Natural killer cell (primary cell): ENCODE results near the gene CABCOCO1. TPM values are rescaled to one million over a fixed set of nuclear protein-coding genes. Genes with fewer than 3 reads are reported as not detected.

Experiments used
- ATAC-seq, 3 donors: fragments of 150-1000 bp in 2 of 3; fragments of 200-7000 bp in 1 of 3; cut with Tn5 transposase; 1 replicate in 1 of 3; 2 replicates in 2 of 3; pipeline ENCODE4 v1.10.0; 2021; ENCODE audit warnings: mild to moderate bottlenecking in 2 of 3, moderate library complexity in 2 of 3
- DNase-seq, 2 donors: peaks; one replicate each; pipeline versions ENCODE4 v3.0.0 to v3.0.0-alpha.2; 2013 to 2021; ENCODE audit warnings: mixed read lengths in 1 of 2
- H3K27ac ChIP-seq: one replicate; pipeline ENCODE4 v1.5.1; 2013; ENCODE audit warnings: mild to moderate bottlenecking, low read length
- H3K27me3 ChIP-seq: one replicate; pipeline ENCODE4 v1.6.1; 2013; ENCODE audit warnings: low read length; ENCODE audit not compliant: control insufficient read depth, insufficient read depth
- H3K36me3 ChIP-seq: one replicate; pipeline ENCODE4 v1.6.1; 2013; ENCODE audit warnings: low read length; ENCODE audit not compliant: control insufficient read depth, insufficient read depth
- H3K4me1 ChIP-seq: one replicate; pipeline ENCODE4 v1.6.1; 2013; ENCODE audit warnings: low read length; ENCODE audit not compliant: control insufficient read depth, insufficient read depth
- H3K4me3 ChIP-seq: one replicate; pipeline ENCODE4 v1.5.1; 2013; ENCODE audit warnings: low read length
- H3K9me3 ChIP-seq: one replicate; pipeline ENCODE4 v1.6.1; 2013; ENCODE audit warnings: low read length; ENCODE audit not compliant: control insufficient read depth, insufficient read depth
- H3K27ac Mint-ChIP-seq, 2 donors: one replicate each; pipeline ENCODE4 v1.8.0; 2022; ENCODE audit warnings: mild to moderate bottlenecking in 2 of 2, mixed read lengths in 2 of 2, moderate library complexity in 1 of 2
- H3K27me3 Mint-ChIP-seq, 2 donors: one replicate each; pipeline ENCODE4 v1.8.0; 2022; ENCODE audit warnings: low read depth in 2 of 2, mixed read lengths in 2 of 2
- H3K36me3 Mint-ChIP-seq: one replicate; pipeline ENCODE4 v1.8.0; 2022; ENCODE audit warnings: mixed read lengths
- H3K4me1 Mint-ChIP-seq, 2 donors: one replicate each; pipeline ENCODE4 v1.8.0; 2022; ENCODE audit warnings: mixed read lengths in 2 of 2
- H3K4me3 Mint-ChIP-seq: one replicate; pipeline ENCODE4 v1.8.0; 2022; ENCODE audit warnings: mild to moderate bottlenecking, moderate library complexity, mixed read lengths
- H3K9me3 Mint-ChIP-seq, 2 donors: one replicate each; pipeline ENCODE4 v1.8.0; 2022; ENCODE audit warnings: mixed read lengths in 2 of 2
- WGBS: methylation state at CpG from one replicate; pipeline ENCODE4 v1.1.7; 2013; ENCODE audit warnings: missing lambda C conversion rate; ENCODE audit not compliant: insufficient coverage; 5-methylcytosine and 5-hydroxymethylcytosine counted together
- intact Hi-C: fragments of 100-400 bp; cut with micrococcal nuclease; formaldehyde crosslinking; loops from one replicate; pipeline ENCODE4 v1.14.2; 2022
- total RNA-seq, 4 donors: library from RNA; stranded (reverse); fragments of 120-200 nt in 1 of 4; gene quantifications; one replicate each; pipeline versions ENCODE4 v1.2.3 to v1.2.4, GENCODE V29; 2013 to 2022
- TF ChIP-seq, protein P1 (sequence below): fragments of 200-600 bp; IDR thresholded peaks from one replicate; pipeline ENCODE4 v1.8.0; 2022; ENCODE audit warnings: antibody characterized with exemption

Gene CABCOCO1
- total RNA-seq, 3 donors from 2014 or later (not counting 1 experiment from before 2014, with no cell fraction given): not detected

DNA sequence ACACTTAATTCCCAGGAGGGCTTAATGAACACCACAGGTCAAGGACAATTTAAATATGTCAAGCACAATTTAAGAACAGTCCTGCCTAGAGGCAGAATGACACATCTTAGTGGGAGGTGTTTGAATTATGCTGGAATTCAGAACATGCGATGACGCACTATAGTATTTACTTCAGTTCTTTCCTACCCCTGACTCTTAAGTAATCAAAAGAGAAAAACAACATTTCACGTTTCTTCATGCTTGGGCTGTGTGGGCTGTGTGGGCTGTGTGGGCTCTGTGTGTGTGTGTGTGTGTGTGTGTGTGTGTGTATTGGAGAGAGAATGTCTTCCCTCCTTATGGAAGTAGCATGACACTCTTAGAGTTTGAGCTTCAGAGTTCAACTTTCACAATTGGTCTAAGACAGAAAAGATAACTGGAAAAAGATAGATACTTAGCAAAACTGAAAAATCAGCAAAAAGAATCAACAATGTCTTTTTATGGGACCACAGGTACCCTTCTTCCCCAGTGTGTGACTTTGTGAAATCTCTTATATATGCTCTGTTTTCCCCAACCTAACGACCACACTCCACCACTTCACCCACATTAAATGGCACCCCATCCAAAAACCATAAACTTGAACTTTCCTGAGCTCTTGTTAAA is 33.7 kb upstream of the CABCOCO1 start:
- H3K9me3 Mint-ChIP-seq: no peaks in the 10 kb centered on the region
- no peak overlapping the region for H3K27ac Mint-ChIP-seq
- WGBS: 78% methylated on average over 2 of the region's 4 CpGs
- H3K4me1 ChIP-seq: no peaks in the 10 kb centered on the region
- peaks cover under 1% of the 10 kb centered on the region in 2 donors for H3K4me1 Mint-ChIP-seq
- no peak overlapping the region for H3K4me3 ChIP-seq
- H3K36me3 ChIP-seq: no peaks in the 10 kb centered on the region
- no peaks in the 10 kb centered on the region for H3K36me3 Mint-ChIP-seq
- no peaks in the 10 kb centered on the region for H3K27me3 ChIP-seq
- TF ChIP-seq, protein P1, sequence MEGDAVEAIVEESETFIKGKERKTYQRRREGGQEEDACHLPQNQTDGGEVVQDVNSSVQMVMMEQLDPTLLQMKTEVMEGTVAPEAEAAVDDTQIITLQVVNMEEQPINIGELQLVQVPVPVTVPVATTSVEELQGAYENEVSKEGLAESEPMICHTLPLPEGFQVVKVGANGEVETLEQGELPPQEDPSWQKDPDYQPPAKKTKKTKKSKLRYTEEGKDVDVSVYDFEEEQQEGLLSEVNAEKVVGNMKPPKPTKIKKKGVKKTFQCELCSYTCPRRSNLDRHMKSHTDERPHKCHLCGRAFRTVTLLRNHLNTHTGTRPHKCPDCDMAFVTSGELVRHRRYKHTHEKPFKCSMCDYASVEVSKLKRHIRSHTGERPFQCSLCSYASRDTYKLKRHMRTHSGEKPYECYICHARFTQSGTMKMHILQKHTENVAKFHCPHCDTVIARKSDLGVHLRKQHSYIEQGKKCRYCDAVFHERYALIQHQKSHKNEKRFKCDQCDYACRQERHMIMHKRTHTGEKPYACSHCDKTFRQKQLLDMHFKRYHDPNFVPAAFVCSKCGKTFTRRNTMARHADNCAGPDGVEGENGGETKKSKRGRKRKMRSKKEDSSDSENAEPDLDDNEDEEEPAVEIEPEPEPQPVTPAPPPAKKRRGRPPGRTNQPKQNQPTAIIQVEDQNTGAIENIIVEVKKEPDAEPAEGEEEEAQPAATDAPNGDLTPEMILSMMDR: no peak
- intact Hi-C loops: no loop called here
- no peak overlapping the region for H3K4me3 Mint-ChIP-seq
- peaks cover 0 to 3% of the 10 kb centered on the region in 2 donors for H3K27me3 Mint-ChIP-seq
- DNase-seq: no peak
- H3K27ac ChIP-seq: no peak overlapping the region
- no peak for ATAC-seq
- H3K9me3 ChIP-seq: no peaks in the 10 kb centered on the region

DNA sequence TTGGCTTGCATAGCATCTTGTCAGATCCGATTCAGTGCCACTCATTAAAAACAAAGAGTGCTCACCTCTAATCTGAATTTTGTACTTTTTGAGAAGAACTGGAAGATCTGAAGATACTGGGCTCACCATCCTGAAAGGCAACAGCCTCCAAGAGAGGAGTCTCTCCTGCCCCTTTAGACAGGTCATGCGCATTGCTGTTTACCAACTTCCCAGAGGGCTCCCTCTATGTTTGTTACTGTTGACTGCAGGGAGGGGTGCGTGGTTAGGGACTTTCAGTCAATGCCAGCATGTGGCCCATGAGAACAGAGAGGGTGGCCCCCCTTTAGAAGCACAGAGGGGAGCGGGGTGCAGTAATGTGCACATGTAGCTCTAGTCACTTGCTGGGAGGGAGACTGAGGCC is 33.2 kb upstream of the CABCOCO1 start:
- TF ChIP-seq, protein P1: no peak
- WGBS: 93% methylated on average over 4 of the region's 4 CpGs

DNA sequence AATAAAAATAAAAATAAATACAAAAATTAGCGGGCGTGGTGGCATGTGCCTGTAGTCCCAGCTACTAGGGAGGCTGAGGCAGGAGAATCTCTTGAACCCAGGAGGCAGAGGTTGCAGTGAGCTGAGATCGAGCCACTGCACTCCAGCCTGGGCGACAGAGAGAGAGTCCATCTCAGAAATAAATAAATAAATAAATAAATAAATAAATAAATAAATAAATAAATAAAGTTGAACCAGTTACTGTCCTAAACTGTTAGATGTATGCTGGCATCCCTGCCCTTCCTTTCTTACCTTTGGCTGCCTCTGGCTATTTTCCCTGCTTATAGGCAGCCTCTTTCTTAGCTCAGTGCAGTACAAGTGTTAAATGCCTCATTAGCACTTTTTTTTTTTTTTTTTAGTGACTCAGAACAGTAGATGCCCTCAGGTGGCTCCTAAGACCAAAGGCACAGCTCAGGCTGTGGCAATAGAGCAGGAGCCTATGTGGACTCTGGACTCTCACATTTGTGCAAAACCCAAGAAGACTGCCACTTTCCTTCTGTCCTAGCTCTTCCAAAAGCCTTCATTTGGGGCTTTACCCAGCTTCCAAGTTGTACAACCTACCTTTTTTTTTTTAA is 30.6 kb upstream of the CABCOCO1 start:
- Histone ChIP-seq H3K27me3 (no peaks in the 10 kb centered on the region), H3K36me3 (no peaks in the 10 kb centered on the region), H3K27ac (no peak overlapping the region), H3K4me1 (no peaks in the 10 kb centered on the region), H3K9me3 (no peaks in the 10 kb centered on the region), H3K4me3 (no peak overlapping the region)
- Mint-ChIP-seq H3K4me3 (no peak overlapping the region), H3K27me3 (no peaks in the 10 kb centered on the region), H3K9me3 (no peaks in the 10 kb centered on the region), H3K36me3 (no peaks in the 10 kb centered on the region), H3K27ac (no peak overlapping the region), H3K4me1 (no peaks in the 10 kb centered on the region)
- 97% methylated on average over 2 of the region's 4 CpGs for WGBS
- TF ChIP-seq, protein P1: no peak
- intact Hi-C loops: no loop called here
- no peak for ATAC-seq
- DNase-seq: no peak

More for the DNA sequence above, 33.2 kb upstream of the CABCOCO1 start:
- H3K4me3 Mint-ChIP-seq: no peak overlapping the region
- H3K4me1 Mint-ChIP-seq: no peaks in the 10 kb centered on the region
- no peaks in the 10 kb centered on the region for H3K9me3 ChIP-seq
- H3K9me3 Mint-ChIP-seq: no peaks in the 10 kb centered on the region
- H3K36me3 Mint-ChIP-seq: no peaks in the 10 kb centered on the region
- H3K36me3 ChIP-seq: no peaks in the 10 kb centered on the region
- no peaks in the 10 kb centered on the region for H3K27me3 ChIP-seq
- H3K27me3 Mint-ChIP-seq: peaks cover 0 to 3% of the 10 kb centered on the region in 2 donors
- H3K27ac ChIP-seq: no peak overlapping the region
- no peak overlapping the region for H3K27ac Mint-ChIP-seq
- ATAC-seq: no peak
- DNase-seq: no peak
- H3K4me3 ChIP-seq: no peak overlapping the region
- no peaks in the 10 kb centered on the region for H3K4me1 ChIP-seq
- intact Hi-C loops: no loop called here

DNA sequence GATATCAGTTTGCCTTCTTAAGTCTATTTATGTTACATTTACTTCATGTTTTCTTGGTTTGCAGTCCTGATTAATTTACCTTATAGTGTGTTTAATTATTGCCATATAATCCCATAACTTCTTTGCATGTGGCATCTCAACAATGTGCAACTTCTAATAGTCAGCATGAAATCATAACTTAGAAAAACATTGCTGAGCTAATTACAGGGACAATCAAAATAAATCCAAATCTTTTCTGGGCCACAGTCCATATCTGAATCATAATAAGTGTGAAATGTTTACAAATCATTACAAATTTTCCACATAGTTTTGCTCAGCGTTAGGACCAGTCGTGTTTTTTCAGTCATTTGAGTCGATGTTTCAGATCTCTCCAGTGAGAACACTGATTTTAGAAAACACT is 29.1 kb upstream of the CABCOCO1 start:
- no peaks in the 10 kb centered on the region for H3K9me3 Mint-ChIP-seq
- intact Hi-C loops: no loop called here
- Histone ChIP-seq H3K9me3 (no peaks in the 10 kb centered on the region), H3K4me3 (no peak overlapping the region), H3K27me3 (no peaks in the 10 kb centered on the region), H3K4me1 (no peaks in the 10 kb centered on the region), H3K27ac (no peak overlapping the region), H3K36me3 (no peaks in the 10 kb centered on the region)
- H3K4me1 Mint-ChIP-seq: no peaks in the 10 kb centered on the region
- no peak for DNase-seq
- TF ChIP-seq, protein P1: no peak
- no peak overlapping the region for H3K27ac Mint-ChIP-seq
- ATAC-seq: no peak
- no peak overlapping the region for H3K4me3 Mint-ChIP-seq
- H3K27me3 Mint-ChIP-seq: no peaks in the 10 kb centered on the region
- WGBS: 88% methylated on average over 3 of the region's 3 CpGs
- H3K36me3 Mint-ChIP-seq: no peaks in the 10 kb centered on the region
